ENCODE data around the gene SERINC2. TPM values are rescaled to one million over a fixed set of nuclear protein-coding genes. Genes with fewer than 3 reads are reported as not detected.

Gene SERINC2
- total and polyA plus RNA-seq, 10 donors, result 1.3 to 8.7 (median 2.6) TPM

DNA sequence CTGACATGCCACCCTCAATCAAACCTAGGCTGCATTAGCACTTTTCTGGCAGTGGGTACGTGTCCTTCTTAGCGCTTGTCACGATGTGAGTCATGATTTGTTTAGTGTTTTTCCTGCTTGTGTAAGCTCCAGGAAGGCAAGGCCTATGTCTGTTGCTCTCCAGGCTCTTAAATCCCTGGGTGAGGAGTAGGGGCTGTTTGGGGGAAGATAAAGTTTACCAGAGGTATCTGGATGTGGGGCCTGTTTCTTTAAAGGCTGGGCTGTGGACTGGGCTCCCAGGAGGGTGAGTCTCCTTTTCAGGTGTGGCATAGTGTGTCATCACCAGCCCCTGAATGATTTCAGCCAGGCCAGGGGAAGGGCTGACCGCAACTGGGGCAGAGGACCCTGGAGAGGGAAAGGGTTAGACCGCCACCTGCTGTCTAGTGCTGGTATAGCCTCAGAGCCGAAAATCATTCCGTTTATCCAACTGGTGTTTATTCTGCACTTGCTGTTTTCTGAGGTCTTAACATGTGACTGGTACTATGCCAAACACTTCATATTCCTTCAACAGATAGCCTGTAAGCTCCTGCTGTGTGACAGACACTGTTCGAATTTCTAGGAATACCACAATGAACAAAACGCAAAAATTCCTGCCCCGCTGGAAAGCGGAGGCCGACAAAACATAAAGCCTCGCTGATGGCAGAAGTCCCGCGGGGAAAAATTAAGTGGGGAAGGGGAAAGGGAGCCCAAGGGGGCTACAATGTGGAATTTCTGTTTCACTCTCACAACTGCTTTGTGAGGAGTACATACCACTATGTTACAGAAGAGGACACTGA, 9.7 kb downstream of the SERINC2 start:
- H3K27me3 ChIP-seq (replicated peaks in 1 of 7), result peaks cover 0 to 21% (median 0%) of the 10 kb centered on the region in 7 donors
- peaks cover 0 to 21% (median 15%) of the 10 kb centered on the region in 6 donors for H3K4me1 ChIP-seq
- peak overlapping the region in 1 of 8 donors; percentile 62 for H3K27ac ChIP-seq
- DNase-seq, result peak; percentile 81
- TF ChIP-seq POLR2AphosphoS5 (IDR thresholded peaks at IDR 0.05), result no peak
- TF ChIP-seq, protein P1, sequence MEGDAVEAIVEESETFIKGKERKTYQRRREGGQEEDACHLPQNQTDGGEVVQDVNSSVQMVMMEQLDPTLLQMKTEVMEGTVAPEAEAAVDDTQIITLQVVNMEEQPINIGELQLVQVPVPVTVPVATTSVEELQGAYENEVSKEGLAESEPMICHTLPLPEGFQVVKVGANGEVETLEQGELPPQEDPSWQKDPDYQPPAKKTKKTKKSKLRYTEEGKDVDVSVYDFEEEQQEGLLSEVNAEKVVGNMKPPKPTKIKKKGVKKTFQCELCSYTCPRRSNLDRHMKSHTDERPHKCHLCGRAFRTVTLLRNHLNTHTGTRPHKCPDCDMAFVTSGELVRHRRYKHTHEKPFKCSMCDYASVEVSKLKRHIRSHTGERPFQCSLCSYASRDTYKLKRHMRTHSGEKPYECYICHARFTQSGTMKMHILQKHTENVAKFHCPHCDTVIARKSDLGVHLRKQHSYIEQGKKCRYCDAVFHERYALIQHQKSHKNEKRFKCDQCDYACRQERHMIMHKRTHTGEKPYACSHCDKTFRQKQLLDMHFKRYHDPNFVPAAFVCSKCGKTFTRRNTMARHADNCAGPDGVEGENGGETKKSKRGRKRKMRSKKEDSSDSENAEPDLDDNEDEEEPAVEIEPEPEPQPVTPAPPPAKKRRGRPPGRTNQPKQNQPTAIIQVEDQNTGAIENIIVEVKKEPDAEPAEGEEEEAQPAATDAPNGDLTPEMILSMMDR (IDR thresholded peaks at IDR 0.05 in 8 of 11, conservative IDR thresholded peaks at IDR 0.05 in 3 of 11), result peak; percentile 76 to 94 (median 91)
- no peaks in the 10 kb centered on the region for H3K9me3 ChIP-seq
- H3K4me3 ChIP-seq, result peak overlapping the region in 1 of 8 donors; percentile 5
- intact Hi-C loops (cut with DNase I; ENCODE audit: low total_unique reads), result loop anchor here (5.0 kb wide), 1 partner anchor 240 kb away; no protein-coding TSS in a partner anchor
- WGBS, 5 donors, result 33 to 45% (median 44%) methylated on average over 15 of the region's 15 CpGs
- no peaks in the 10 kb centered on the region for H3K36me3 ChIP-seq

DNA sequence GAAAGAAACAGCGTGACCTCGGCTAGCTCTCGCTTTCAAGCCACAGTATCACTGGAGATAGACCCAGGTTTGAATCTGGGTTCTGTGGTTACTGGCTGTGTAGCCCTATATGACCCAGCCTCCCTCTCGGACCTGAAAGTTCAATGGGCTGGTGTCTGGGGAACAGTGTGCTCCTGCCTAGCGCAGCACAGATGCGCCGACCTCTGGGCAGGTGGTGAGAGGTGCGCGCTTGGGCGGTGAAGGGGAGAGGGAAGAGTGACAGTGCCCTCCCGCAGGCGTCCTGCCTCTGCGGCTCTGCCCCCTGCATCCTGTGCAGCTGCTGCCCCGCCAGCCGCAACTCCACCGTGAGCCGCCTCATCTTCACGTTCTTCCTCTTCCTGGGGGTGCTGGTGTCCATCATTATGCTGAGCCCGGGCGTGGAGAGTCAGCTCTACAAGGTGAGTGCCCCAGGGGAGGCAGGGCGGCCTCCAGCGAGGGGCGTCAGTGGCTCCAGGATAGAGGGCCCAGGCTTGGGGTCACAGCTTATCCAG, 10.5 kb downstream of the SERINC2 start:
- H3K4me1 ChIP-seq, result peaks cover 0 to 21% (median 15%) of the 10 kb centered on the region in 6 donors
- H3K4me3 ChIP-seq, result peak overlapping the region in 1 of 8 donors; percentile 35
- no peaks in the 10 kb centered on the region for H3K36me3 ChIP-seq
- 30 to 55% (median 41%) methylated on average over 7 to 23 of the region's 23 CpGs for WGBS, 5 donors
- H3K27ac ChIP-seq, result peak overlapping the region in 1 of 8 donors; percentile 62
- intact Hi-C loops (cut with DNase I; ENCODE audit: low total_unique reads), result loop anchor here (5.0 kb wide), 1 partner anchor 241 kb away; no protein-coding TSS in a partner anchor
- no peaks in the 10 kb centered on the region for H3K9me3 ChIP-seq
- peaks cover 0 to 21% (median 0%) of the 10 kb centered on the region in 7 donors for H3K27me3 ChIP-seq (replicated peaks in 1 of 7)
- DNase-seq, result peak; percentile 93
- TF ChIP-seq, protein P1 (IDR thresholded peaks at IDR 0.05 in 8 of 11, conservative IDR thresholded peaks at IDR 0.05 in 3 of 11), result no peak
- TF ChIP-seq POLR2A (IDR thresholded peaks at IDR 0.05) (no peak), POLR2AphosphoS5 (IDR thresholded peaks at IDR 0.05) (peak; percentile 79 to 89 (median 87))

DNA sequence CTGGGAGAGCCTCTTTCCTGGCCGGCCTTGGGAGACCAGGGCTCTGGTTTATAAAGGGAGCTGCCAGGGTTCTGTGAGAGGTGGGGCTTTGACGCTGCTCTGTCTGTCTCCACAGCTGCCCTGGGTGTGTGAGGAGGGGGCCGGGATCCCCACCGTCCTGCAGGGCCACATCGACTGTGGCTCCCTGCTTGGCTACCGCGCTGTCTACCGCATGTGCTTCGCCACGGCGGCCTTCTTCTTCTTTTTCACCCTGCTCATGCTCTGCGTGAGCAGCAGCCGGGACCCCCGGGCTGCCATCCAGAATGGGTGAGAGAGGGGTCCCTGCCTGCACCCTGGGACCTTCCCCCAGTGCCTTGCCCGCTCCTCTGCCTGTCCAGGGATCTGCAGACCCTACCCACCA, 11.6 kb downstream of the SERINC2 start:
- H3K4me3 ChIP-seq, result no peak overlapping the region
- no peak for TF ChIP-seq POLR2A (IDR thresholded peaks at IDR 0.05)
- TF ChIP-seq POLR2AphosphoS5 (IDR thresholded peaks at IDR 0.05), result no peak
- TF ChIP-seq, protein P1 (IDR thresholded peaks at IDR 0.05 in 8 of 11, conservative IDR thresholded peaks at IDR 0.05 in 3 of 11), result no peak
- H3K9me3 ChIP-seq, result no peaks in the 10 kb centered on the region
- intact Hi-C loops (cut with DNase I; ENCODE audit: low total_unique reads), result loop anchor here (5.0 kb wide), 1 partner anchor 242 kb away; no protein-coding TSS in a partner anchor
- H3K4me1 ChIP-seq, result peaks cover 0 to 21% (median 15%) of the 10 kb centered on the region in 6 donors
- H3K36me3 ChIP-seq, result peaks cover 0 to 7% (median 0%) of the 10 kb centered on the region in 6 donors
- peak; percentile 75 for DNase-seq
- no peak overlapping the region for H3K27ac ChIP-seq
- 80 to 90% (median 88%) methylated on average over 14 to 15 of the region's 15 CpGs for WGBS, 5 donors
- peaks cover 0 to 21% (median 0%) of the 10 kb centered on the region in 7 donors for H3K27me3 ChIP-seq (replicated peaks in 1 of 7)

Data from spleen (tissue), 11 donors.